ENCODE results near the gene TTLL1.

The TTLL1 gene

DNA sequence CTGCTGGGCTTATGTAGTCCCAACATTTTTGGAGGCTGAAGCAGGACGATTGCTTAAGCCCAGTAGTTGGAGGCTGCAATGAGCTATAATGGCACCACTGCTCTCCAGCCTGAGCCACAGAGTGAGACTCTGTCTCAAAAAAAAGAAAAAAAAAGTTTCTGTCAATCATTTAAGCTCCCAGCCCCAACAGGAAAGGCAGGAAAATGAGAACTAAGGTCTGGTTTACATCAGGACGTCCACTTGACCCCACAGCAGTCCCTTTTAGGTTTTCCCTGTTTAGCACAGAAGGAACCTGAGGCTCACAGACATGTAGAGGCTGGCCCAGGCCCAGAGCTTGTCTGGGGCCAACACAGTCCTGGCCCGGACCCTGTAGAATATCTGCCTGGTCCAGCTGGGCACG, 9.2 kb upstream of the TTLL1 start:
- no peak overlapping the region for H3K27ac ChIP-seq
- DNase-seq: no peak

DNA sequence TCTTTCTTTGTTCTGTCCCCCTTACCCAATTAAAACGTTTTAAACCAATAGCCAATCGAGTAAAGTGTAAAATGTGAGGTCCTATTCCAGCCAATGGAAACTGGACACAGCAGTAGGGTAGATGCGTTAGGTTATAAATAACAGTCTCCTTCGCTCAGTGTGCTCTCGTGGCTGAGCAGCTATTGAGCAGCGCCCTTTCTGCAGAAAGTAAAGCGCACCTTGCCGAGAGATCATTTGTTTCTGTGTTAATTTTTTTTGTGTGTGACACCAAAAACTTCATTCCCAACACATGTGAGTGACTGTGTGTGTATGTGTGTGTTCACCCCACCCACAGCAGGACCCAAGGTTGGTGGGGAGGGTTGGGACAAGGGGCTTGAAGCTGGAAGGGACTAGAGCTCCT, 7.2 kb upstream of the TTLL1 start:
- TF ChIP-seq, protein P1, sequence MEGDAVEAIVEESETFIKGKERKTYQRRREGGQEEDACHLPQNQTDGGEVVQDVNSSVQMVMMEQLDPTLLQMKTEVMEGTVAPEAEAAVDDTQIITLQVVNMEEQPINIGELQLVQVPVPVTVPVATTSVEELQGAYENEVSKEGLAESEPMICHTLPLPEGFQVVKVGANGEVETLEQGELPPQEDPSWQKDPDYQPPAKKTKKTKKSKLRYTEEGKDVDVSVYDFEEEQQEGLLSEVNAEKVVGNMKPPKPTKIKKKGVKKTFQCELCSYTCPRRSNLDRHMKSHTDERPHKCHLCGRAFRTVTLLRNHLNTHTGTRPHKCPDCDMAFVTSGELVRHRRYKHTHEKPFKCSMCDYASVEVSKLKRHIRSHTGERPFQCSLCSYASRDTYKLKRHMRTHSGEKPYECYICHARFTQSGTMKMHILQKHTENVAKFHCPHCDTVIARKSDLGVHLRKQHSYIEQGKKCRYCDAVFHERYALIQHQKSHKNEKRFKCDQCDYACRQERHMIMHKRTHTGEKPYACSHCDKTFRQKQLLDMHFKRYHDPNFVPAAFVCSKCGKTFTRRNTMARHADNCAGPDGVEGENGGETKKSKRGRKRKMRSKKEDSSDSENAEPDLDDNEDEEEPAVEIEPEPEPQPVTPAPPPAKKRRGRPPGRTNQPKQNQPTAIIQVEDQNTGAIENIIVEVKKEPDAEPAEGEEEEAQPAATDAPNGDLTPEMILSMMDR (IDR thresholded peaks at IDR 0.05): no peak
- intact Hi-C loops (cut with DNase I; ENCODE audit: low total_unique reads): no loop called here

More for the DNA sequence above, 9.2 kb upstream of the TTLL1 start:
- no peaks in the 10 kb centered on the region for H3K4me1 ChIP-seq
- H3K9me3 ChIP-seq: peaks cover 0 to 3% (median 0%) of the 10 kb centered on the region in 3 donors
- H3K4me3 ChIP-seq: no peak overlapping the region
- H3K36me3 ChIP-seq: no peaks in the 10 kb centered on the region
- TF ChIP-seq, protein P1 (IDR thresholded peaks at IDR 0.05): no peak
- intact Hi-C loops (cut with DNase I; ENCODE audit: low total_unique reads): no loop called here
- no peaks in the 10 kb centered on the region for H3K27me3 ChIP-seq

DNA sequence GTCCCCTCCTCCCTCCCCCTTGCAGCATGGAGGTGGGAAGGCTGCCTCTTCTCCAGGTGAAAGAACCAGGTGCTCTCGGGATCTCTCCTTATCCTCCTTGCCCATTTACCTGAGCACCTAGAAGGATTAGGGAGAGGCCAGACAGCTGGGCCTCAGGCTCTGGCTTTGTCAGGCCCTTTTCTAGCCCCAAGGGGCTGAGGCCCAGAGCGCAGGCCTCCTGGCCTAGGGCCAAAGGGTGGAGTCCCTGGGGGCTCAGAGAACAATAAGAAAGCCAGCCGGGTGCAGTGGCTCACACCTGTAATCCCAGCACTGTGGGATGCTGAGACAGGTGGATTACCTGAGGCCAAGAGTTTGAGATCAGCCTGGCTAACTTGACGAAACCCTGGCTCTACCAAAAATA, 5.4 kb upstream of the TTLL1 start:
- H3K27ac ChIP-seq: no peak overlapping the region
- intact Hi-C loops (cut with DNase I; ENCODE audit: low total_unique reads): no loop called here

More for the DNA sequence above, 7.2 kb upstream of the TTLL1 start:
- no peak for DNase-seq
- H3K9me3 ChIP-seq: peaks cover 0 to 3% (median 0%) of the 10 kb centered on the region in 3 donors
- no peaks in the 10 kb centered on the region for H3K4me1 ChIP-seq
- no peaks in the 10 kb centered on the region for H3K36me3 ChIP-seq
- no peak overlapping the region for H3K27ac ChIP-seq
- H3K4me3 ChIP-seq: no peak overlapping the region
- no peaks in the 10 kb centered on the region for H3K27me3 ChIP-seq

DNA sequence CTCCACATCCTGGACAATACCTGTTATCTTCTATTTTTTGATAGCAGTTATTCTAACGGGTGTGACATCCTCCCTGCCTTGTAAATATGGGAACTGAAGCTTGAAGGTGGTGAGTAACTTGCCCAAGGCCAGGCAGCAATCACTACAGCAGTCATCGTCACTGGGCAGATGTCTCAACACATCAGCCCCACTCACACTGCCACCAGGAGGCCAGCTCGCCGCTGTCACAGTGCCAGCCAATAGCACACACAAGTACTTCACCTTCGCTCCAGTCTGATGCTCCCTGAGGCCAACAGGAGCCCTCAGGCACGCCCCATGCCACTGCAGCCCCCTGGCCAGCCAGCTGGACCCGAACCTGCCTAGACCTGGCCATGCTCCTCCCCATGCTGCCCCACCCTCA, 4.9 kb upstream of the TTLL1 start:
- TF ChIP-seq, protein P1 (IDR thresholded peaks at IDR 0.05): no peak

More for the DNA sequence above, 5.4 kb upstream of the TTLL1 start:
- DNase-seq: no peak
- Histone ChIP-seq H3K4me3 (no peak overlapping the region), H3K4me1 (peaks cover 0 to 6% (median 0%) of the 10 kb centered on the region in 4 donors), H3K27me3 (no peaks in the 10 kb centered on the region), H3K9me3 (peaks cover 0 to 3% (median 0%) of the 10 kb centered on the region in 3 donors), H3K36me3 (no peaks in the 10 kb centered on the region)
- TF ChIP-seq, protein P1 (IDR thresholded peaks at IDR 0.05): no peak

DNA sequence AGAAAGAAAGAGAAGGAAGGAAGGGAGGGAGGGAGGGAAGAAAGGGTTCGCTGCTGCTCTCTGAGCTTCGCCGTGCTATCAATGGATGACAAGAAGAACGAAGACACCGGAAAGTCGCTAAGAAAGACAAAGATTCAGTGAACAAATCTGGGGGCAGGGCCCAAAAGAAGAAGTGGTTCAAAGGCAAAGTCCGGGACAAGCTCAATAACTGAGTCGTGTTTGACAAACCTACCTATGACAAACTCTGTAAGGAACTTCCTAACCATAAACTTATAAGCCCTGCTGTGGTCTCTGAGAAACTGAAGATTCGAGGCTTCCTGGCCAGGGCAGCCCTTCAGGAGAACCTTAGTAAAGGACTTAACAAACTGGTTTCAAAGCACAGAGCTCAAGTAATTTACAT, 2.9 kb upstream of the TTLL1 start:
- H3K4me1 ChIP-seq: peaks cover 0 to 12% (median 5%) of the 10 kb centered on the region in 4 donors
- intact Hi-C loops (cut with DNase I; ENCODE audit: low total_unique reads): no loop called here
- peaks cover 0 to 3% (median 0%) of the 10 kb centered on the region in 3 donors for H3K9me3 ChIP-seq
- no peak overlapping the region for H3K27ac ChIP-seq
- H3K36me3 ChIP-seq: no peaks in the 10 kb centered on the region
- H3K4me3 ChIP-seq: no peak overlapping the region
- H3K27me3 ChIP-seq: no peaks in the 10 kb centered on the region
- TF ChIP-seq, protein P1 (IDR thresholded peaks at IDR 0.05): no peak
- DNase-seq: no peak

More for the DNA sequence above, 4.9 kb upstream of the TTLL1 start:
- Histone ChIP-seq H3K36me3 (no peaks in the 10 kb centered on the region), H3K27ac (no peak overlapping the region), H3K4me1 (peaks cover 0 to 7% (median 0%) of the 10 kb centered on the region in 4 donors), H3K27me3 (no peaks in the 10 kb centered on the region), H3K9me3 (peaks cover 0 to 3% (median 0%) of the 10 kb centered on the region in 3 donors), H3K4me3 (no peak overlapping the region)
- intact Hi-C loops (cut with DNase I; ENCODE audit: low total_unique reads): no loop called here
- no peak for DNase-seq
